ENCODE data around the gene CACNA1B. TPM values are rescaled to one million over a fixed set of nuclear protein-coding genes. Genes with fewer than 3 reads are reported as not detected.
A peak's percentile ranks its signal among the peaks of the same experiment; 100 is the strongest.

The CACNA1B gene
- total and polyA plus RNA-seq, 9 of the 15 experiments (the other 6 are each of a cell fraction or from before 2014, with no cell fraction given) = 0.01 to 0.04 TPM; not detected in 7

GRCh38 chr9:137832191-137832700 lies 45.3 kb upstream of the CACNA1B start:
- H3K4me3 ChIP-seq = no peak overlapping the region
- ATAC-seq (no peak; the same call in 1 of the 3 replicates), FAIRE-seq (no peak), DNase-seq (ENCODE audit: extremely low read depth in 1 of 4, low spot score in 3 of 4) (peak in 2 of 4 experiments; percentile 6 to 18)
- no TSS peak for BruUV-seq (replicated peaks)
- peaks cover 37% of the 10 kb centered on the region; the same call in 2 of the 3 replicates for H3K36me3 ChIP-seq (ENCODE audit: control insufficient read depth, insufficient read depth, low read length)
- H3K9ac ChIP-seq (ENCODE audit: insufficient read depth in 1 of 2, low read depth in 2 of 2, low read length in 2 of 2) = no peak overlapping the region
- no peaks in the 10 kb centered on the region for H4K20me1 ChIP-seq (replicated peaks; ENCODE audit: control insufficient read depth, insufficient read depth, low read length)
- H3K9me1 ChIP-seq (ENCODE audit: control insufficient read depth, insufficient read depth, low read length) = no peaks in the 10 kb centered on the region
- in situ Hi-C loops (cut with MboI) = no loop called here
- H3K9me3 ChIP-seq (replicated peaks; ENCODE audit: control insufficient read depth, insufficient read depth, low read depth, low read length) = no peaks in the 10 kb centered on the region
- H2AFZ ChIP-seq (ENCODE audit: low read depth, low read length) = no peak overlapping the region
- ChIA-PET CTCF (ENCODE audit: low intra/inter-chr PET ratio) (no interaction called here), POLR2A (no interaction called here)
- no peak overlapping the region for H3K27ac ChIP-seq (ENCODE audit: extremely low read depth, low read depth, low read length)
- TF ChIP-seq PCBP2 (IDR thresholded peaks at IDR 0.05; ENCODE audit: low read depth, low read length, poor library complexity, severe bottlenecking) (no peak), SMARCE1 (IDR thresholded peaks at IDR 0.05) (no peak), CBFA2T3 (IDR thresholded peaks at IDR 0.05) (peak; percentile 21), ZNF583 (CRISPR knock-in tag; IDR thresholded peaks at IDR 0.05) (no peak)
- intact Hi-C loops (cut with micrococcal nuclease) = no loop called here
- no peak overlapping the region for H3K4me2 ChIP-seq (ENCODE audit: insufficient read depth, low read length)
- peaks cover 0 to 17% of the 10 kb centered on the region in 2 experiments; a peak in 1 of 5 replicates for H3K4me1 ChIP-seq (replicated peaks in 1 of 2; ENCODE audit: control insufficient read depth in 2 of 2, insufficient read depth in 2 of 2, low read length in 2 of 2)
- WGBS (ENCODE audit: insufficient coverage, low coverage, missing lambda C conversion rate) = 80% methylated on average over 17 of the region's 20 CpGs
- no peaks in the 10 kb centered on the region for H3K79me2 ChIP-seq (ENCODE audit: control insufficient read depth, insufficient read depth, low read length)
- H3K27me3 ChIP-seq (ENCODE audit: control insufficient read depth in 2 of 2, insufficient read depth in 2 of 2, low read length in 2 of 2) = no peaks in the 10 kb centered on the region

DNA sequence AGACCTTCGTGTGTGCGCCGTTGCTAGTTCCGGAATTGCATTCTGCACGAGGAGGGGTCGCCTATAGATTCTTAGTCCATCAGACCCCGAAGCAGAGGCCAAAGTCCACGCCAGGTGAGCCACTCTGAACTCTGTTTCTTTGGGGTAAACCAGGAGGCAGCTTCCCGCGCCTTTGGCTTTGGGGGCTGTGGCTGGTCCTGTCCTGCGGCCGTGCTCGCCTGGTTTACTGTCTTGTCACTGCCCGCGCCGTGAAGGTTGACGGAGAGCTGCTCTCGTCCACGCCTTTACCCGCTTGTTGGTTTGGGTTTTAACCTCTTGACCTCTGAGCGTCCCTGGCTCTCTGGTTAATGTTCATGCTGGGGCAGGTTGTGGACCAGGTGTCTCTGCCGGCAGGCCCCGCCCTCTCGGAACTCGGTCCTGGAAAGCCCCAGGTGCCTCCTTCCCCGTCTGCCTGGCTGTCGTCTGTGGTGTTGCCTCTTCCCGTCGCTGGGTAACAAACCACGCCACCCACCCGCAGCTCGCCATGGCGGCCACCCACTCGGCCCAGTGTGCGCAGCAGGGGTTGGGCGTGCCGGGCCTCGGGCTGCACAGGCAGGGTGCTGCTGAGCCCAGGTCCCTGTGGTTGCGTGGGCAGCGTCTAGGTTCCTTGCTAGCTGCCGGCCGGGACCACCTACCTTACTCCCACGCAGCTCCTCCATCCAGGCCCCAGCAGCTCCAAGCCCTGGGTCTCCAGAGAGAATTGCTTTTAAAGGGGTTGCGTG lies 44.6 kb upstream of the CACNA1B start:
- Histone ChIP-seq H3K27ac (ENCODE audit: extremely low read depth, low read depth, low read length) (no peak overlapping the region), H3K9me1 (ENCODE audit: control insufficient read depth, insufficient read depth, low read length) (no peaks in the 10 kb centered on the region), H3K4me3 (no peak overlapping the region), H3K9me3 (replicated peaks; ENCODE audit: control insufficient read depth, insufficient read depth, low read depth, low read length) (no peaks in the 10 kb centered on the region), H4K20me1 (replicated peaks; ENCODE audit: control insufficient read depth, insufficient read depth, low read length) (no peaks in the 10 kb centered on the region), H2AFZ (ENCODE audit: low read depth, low read length) (no peak overlapping the region), H3K36me3 (ENCODE audit: control insufficient read depth, insufficient read depth, low read length) (peaks cover 37% of the 10 kb centered on the region; the same call in 2 of the 3 replicates), H3K9ac (ENCODE audit: insufficient read depth in 1 of 2, low read depth in 2 of 2, low read length in 2 of 2) (no peak overlapping the region), H3K79me2 (ENCODE audit: control insufficient read depth, insufficient read depth, low read length) (no peaks in the 10 kb centered on the region), H3K4me2 (ENCODE audit: insufficient read depth, low read length) (no peak overlapping the region), H3K4me1 (replicated peaks in 1 of 2; ENCODE audit: control insufficient read depth in 2 of 2, insufficient read depth in 2 of 2, low read length in 2 of 2) (peaks cover 0 to 22% of the 10 kb centered on the region in 2 experiments; a peak in 1 of 5 replicates), H3K27me3 (ENCODE audit: control insufficient read depth in 2 of 2, insufficient read depth in 2 of 2, low read length in 2 of 2) (no peaks in the 10 kb centered on the region)
- 98% methylated on average over 40 of the region's 44 CpGs for WGBS (ENCODE audit: insufficient coverage, low coverage, missing lambda C conversion rate)
- FAIRE-seq = no peak
- ChIA-PET CTCF (ENCODE audit: low intra/inter-chr PET ratio) (no interaction called here), POLR2A (interaction anchor here (0.7 kb wide), 1 partner anchor 141 kb away, joined by 4 read pairs; no protein-coding TSS in a partner anchor)
- in situ Hi-C loops (cut with MboI) = no loop called here
- DNase-seq (ENCODE audit: extremely low read depth in 1 of 4, low spot score in 3 of 4) = no peak
- ATAC-seq = no peak
- BruUV-seq (replicated peaks) = no TSS peak
- intact Hi-C loops (cut with micrococcal nuclease) = no loop called here
- TF ChIP-seq ILK (tag; IDR thresholded peaks at IDR 0.05; ENCODE audit: borderline replicate concordance, low read depth) (no peak), SRSF3 (IDR thresholded peaks at IDR 0.05; ENCODE audit: insufficient read depth, low read length) (no peak), SMAD4 (CRISPR knock-in tag; conservative IDR thresholded peaks at IDR 0.05) (no peak), THRAP3 (IDR thresholded peaks at IDR 0.05; ENCODE audit: borderline replicate concordance) (no peak), STAG1 (CRISPR knock-in tag; IDR thresholded peaks at IDR 0.05; ENCODE audit: borderline replicate concordance) (no peak), SMAD3 (CRISPR knock-in tag; conservative IDR thresholded peaks at IDR 0.05) (no peak), ZNF655 (CRISPR knock-in tag; IDR thresholded peaks at IDR 0.05) (no peak)
- TF ChIP-seq, protein P1, sequence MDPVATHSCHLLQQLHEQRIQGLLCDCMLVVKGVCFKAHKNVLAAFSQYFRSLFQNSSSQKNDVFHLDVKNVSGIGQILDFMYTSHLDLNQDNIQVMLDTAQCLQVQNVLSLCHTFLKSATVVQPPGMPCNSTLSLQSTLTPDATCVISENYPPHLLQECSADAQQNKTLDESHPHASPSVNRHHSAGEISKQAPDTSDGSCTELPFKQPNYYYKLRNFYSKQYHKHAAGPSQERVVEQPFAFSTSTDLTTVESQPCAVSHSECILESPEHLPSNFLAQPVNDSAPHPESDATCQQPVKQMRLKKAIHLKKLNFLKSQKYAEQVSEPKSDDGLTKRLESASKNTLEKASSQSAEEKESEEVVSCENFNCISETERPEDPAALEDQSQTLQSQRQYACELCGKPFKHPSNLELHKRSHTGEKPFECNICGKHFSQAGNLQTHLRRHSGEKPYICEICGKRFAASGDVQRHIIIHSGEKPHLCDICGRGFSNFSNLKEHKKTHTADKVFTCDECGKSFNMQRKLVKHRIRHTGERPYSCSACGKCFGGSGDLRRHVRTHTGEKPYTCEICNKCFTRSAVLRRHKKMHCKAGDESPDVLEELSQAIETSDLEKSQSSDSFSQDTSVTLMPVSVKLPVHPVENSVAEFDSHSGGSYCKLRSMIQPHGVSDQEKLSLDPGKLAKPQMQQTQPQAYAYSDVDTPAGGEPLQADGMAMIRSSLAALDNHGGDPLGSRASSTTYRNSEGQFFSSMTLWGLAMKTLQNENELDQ (CRISPR knock-in tag; IDR thresholded peaks at IDR 0.05; ENCODE audit: borderline replicate concordance) = no peak
